SKM-1 treated with dmso at 0.1 percent for 144 hours (cell line): Measurements from ENCODE around the gene INTS6.
A peak's percentile ranks its signal among the peaks of the same experiment; 100 is the strongest.
"Not testable (repeated sequence)": the region's sequence is repeated elsewhere in the genome, so short reads cannot be mapped to it uniquely, and the experiment has no call there.

ENCODE experiments used
- DNase-seq: peaks from one replicate; lab custom pipeline; 2025; ENCODE audit not compliant: unreplicated experiment; lab: John Stamatoyannopoulos, UW

INTS6 gene

DNA sequence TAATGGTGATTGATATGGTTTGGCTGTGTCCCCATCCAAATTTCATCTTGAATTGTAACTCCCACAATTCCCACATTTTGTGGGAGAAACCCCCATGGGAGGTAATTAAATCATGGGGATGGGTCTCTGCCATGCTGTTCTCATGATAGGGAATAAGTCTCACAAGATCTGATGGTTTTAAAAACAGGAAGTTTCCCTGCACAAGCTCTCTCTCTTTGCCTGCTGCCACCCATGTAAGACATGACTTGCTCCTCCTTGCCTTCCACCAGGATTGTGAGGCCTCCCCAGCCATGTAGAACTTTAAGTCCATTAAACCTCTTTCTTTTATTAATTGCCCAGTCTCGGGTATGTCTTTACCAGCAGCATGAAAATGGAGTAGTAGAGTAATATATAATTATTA is 37.5 kb downstream of the INTS6 start:
- not testable (repeated sequence) for DNase-seq

DNA sequence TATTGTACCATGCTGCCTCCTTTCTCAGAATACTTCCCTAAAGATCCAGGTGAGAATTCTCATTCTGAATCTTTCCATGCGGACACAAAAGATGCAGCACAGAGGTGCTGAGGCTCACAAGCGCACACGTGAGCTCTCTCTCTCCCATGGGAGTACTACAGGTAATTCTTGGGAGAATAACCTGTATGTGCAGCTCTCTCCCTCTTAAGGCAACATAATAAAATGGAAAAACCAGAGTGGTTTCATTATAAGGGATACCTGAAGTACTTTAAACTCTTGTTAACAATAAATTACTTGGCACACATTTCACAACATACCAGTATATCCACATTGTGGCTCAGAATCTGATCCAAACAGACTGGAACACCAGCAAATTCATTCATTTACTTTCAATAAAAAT is 40.4 kb downstream of the INTS6 start:
- no peak for DNase-seq

DNA sequence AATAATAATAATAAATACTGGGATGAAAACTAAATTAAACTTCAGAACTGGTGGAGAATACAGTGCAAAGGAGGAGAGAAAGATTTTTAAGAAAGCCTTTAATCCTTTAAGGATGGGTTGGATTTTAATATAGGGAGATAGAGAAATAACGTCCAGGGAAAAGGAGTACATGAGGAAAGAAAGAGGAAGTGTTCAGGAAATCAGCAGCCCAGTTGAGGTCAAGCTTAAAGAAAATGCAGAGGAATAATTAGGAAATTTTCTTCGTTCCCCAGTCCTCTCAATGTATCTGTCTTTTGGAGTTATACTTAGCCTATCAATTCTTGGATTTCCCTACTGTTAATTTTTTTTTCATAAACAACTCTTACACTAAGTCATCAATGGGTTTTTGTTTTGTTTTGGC is 47.7 kb downstream of the INTS6 start:
- no peak for DNase-seq

DNA sequence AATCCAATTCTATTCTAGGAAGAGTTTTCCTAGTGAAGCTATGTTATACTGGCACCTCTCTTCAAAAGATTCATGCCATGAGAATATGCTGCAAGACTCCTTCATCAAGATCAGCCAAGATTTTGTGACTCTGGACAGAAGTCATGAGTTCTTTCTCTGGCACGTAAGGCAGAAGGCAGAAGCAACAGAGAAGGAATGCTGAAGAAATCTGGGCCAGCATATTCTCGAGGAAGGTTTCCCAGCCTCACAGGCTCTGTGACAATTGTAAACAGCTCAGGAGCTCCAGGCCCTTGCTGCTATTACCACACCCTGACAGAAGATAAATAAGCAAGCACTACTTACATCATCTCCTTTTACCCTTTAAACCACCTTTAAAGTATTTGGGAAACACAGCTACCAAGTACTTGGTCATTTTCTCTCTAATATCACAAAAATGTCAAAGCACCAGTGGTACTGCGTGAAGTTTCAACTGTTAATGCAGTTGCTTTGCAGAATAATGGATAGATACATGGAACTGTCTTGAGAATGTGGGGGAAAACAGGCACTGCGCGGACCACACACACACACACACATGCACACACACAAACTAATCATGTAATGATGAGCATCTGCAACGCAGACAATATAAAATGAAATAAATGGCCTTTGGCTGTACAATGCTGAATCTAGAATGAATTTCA is 55.4 kb downstream of the INTS6 start:
- no peak for DNase-seq

DNA sequence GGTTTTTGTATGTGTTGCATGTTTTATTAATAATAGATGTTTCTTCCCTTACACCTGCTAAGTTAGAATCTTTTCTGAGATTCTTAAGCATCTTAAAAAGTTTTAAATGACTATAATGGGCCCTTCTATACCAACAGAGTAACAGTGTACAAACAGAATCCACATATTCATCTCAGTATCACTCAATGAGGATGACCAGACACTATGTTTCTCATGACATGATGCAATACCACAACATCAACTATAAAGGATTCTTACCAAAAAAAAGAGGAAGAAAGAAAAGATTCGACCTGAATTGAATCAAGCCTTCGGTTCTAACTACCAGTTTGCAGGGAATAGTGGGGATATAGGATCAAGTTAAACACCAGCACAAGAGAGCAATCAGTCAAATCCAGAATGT is 56.5 kb downstream of the INTS6 start:
- DNase-seq: peak; percentile 61

DNA sequence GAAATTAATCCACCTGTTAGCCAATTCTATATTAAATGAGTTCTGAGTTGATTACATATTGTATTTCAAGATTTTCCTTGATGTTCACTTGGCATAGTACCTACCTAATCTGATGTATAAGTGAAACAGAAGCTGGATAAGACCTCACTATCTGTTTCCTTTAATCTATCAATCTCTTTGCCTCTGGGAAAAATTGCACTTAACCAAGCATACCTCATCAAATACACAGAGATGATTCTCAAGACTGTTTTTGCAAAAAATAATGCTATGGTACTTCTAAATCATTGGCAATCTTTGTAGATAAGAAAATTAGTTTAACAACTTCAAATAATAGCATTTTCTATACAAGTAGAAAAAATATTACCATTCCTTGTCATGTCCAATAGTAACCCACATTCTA is 58.1 kb downstream of the INTS6 start:
- no peak for DNase-seq

DNA sequence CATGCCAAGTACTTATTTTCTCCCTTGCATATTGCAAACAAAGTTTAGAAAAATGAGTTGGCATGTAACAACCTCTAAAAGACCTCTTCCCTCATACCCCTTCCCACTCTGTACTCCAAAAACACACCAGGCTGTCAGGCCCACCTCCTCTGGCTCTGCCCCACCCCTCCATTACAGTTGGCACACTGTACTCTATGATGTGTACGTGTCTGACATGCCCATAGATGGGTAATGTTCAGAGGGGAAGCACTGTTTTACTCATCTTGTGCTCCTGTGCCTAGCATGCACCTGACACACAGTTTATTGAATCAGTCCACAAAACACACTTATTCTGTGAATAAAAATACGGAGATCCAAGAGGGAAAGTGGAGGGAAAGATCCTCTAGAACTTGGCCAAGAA is 67.7 kb downstream of the INTS6 start:
- DNase-seq: no peak

DNA sequence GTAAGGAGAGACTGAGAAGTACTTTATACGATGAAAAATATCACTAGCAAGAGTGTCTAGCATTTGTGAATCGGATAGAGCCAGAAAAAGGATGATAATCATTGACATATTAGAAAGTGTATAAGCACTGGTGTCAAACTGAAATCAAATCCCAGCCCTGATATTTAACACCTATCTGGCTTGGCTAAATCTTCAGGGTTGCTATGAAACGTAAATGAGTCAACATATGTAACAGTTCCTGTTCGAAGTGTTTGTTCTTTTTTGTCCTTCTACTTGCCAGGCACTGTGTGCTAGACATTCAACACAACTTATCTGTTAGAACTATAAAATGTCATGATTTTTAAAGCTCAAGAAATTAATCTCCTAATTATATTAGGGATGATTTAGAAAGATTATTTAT is 72.6 kb downstream of the INTS6 start:
- DNase-seq: no peak

DNA sequence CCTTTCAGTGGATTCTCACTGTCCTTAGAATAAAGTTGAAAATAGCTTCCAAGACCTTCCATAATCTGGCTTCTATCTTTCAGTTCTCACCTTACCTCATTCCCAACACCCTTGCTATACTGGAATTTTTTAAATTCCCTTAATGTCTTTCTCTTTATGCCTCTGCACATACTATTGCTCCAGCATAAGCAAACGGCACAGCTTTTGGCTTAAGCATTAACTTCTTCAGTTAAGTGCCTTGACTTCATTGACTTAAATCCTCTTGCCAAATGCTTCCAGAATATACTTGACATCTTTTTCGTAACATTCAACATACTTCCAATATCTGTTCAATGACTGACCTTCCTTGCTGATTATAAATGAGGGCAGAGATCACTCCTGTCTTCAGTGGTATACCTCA is 79.4 kb downstream of the INTS6 start:
- DNase-seq: no peak

DNA sequence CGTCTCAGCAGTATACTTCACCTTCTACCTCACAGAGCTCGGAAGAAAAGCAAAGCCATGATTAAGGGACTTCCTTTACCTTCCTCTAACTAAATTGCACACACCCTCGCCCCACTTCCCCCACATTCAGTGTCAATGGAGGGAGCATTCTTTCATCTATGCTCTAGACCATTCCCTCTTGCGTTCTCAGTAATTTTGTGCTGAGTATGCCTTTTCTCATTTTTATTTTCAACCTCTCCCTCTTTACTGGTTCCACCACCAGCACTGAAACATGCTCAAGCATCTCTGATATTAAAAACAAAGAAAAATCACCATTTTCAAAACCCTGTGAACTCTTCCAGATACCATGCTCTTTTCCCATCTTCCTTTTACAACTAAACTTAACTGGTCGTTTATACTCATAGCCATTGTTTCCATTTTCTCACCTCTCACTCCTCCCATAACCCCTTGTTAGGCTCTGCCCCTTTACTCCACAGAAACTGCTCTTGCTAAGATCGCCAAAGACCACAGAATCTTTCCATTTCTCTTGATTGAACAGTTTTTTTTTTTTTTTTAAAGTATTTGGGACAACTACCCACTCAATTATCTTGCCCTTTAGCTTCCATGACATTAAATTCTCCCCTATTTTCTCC is 81.0 kb downstream of the INTS6 start:
- no peak for DNase-seq

DNA sequence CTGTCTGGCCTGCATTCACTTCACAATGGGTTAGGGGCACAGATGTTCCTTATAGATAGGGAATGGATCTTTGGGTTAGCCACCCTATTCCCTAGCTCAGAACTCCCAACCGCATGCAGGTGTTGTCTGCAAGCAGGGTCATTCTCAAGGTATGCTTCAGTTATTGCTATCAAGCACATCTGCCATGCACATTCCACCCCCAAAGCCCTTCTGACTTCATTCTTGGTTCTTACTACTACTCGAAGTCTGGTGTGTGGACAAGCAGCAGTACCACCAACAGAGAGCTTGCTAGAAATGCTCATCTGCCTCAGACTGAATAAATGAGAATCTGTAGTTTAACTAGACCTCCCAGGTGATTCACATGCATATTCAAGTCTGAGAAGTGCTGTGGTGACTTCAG is 82.0 kb downstream of the INTS6 start:
- DNase-seq: no peak

DNA sequence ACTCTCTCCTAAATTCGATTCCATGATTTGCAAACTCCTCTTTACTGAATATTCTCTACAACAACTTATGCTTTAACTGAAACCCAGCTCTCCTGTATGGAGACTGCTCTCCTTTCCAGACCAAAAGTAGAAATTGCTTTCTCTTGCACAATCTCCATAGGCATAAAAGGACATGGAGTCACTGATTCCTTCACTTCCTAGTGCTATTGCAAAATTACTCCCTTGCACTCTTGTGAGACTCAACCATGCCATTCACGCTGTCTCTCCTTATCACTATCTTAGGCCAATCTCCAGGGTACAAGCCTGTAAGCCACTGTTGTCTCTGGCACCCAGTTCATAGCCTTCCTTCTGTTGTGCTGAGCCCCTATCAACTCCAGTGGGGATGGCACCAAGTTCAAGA is 82.7 kb downstream of the INTS6 start:
- peak; percentile 33 for DNase-seq

DNA sequence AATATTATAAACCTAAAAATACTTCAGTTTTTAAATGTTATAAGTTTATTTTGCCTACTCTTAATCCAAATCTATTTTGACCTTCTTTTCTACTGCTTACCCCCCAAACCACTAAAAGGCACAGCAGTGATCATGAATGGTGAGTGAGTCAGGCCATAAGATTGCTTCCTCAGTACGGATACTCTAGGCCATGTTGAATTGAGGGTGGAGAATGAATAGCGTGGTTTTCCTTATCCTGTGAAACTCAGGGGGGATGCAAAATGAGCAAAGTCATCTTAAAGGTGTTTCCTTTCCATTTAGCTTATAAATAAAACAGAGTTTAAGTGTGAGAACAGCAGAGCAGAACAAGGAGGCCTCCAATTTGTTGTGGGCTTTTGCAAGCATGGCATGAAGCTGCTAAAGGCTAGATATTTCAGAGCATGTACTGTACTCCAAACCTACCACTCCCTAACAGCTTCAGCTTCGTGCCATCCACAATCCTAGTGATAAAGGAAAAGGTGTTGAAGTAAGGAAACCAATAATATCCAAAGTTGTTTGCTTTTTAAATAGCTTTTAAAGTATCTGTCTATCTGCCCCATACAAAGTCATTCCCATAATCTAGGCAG is 88.3 kb downstream of the INTS6 start:
- no peak for DNase-seq

DNA sequence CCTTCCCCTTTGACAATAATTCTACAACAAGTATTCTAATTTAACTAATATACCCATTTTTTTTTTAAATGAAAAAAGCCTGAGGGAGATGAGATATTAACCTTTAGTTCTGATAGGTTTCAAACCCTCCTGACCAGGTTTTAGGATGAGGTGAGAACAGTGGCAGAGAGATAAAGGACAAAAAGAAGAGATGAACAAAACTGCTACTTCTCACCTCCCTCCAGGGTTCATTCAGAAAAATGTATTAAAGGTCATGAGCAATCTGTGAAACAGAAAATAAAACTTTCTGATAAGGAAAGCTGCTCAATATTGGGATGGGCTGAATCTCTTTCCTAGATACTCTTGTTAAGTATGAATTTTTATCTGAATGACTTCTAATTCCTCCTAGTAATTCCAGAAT is 89.2 kb downstream of the INTS6 start:
- DNase-seq: no peak

DNA sequence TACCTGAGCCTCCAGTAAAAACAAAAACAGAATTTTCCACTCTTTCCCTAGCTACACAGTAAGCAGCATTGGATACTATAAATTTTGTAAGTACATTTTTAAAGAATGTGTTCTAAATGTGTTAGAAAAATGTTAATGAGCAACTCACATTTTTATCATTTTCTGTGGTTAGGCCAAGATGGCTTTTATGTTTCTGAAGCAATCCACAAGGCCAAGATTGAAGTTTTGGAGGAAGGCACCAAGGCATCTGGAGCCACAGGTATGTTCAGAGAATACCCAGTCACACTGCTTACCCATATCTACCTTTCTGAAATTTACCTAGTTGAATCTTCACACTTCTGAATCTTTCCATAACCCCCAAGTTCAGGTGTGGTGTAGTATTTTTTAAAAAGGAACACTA is 91.7 kb downstream of the INTS6 start:
- no peak for DNase-seq

DNA sequence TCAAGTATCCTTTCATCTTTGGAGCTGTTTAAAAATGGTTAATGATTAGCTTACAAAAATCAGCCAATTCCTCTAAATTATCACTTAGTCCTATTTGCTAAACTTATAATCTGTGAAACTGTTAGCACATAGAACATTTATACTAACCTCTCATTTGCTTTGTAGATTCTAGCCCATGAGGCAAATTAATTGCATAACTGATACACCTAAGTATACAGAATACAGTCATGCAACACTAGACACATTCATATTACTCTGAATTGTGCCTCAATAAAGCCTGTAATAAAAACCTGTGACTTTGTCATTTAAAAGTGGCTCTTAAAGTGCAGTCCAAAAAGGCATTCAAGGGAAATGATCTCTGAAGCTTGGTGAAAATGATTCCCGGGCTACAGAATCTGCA is 92.3 kb downstream of the INTS6 start:
- no peak for DNase-seq

DNA sequence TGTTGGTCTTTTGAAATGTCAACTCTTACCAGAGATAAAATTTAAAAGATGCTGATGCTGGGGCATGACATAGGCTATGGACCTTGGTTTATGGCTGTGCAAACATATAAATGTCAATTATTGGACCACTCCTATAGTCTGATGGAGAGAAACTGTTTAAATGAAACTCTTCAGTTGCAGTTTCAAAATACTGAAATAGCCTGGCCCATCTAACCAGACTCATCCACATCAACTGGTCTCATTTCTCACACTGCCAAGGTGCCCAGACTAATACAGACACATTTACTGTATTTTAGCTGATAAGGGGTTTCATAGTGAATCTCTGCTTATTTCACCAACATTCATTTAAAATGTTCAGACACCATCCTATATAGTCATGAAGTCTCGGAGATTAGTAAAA is 93.5 kb downstream of the INTS6 start:
- no peak for DNase-seq

DNA sequence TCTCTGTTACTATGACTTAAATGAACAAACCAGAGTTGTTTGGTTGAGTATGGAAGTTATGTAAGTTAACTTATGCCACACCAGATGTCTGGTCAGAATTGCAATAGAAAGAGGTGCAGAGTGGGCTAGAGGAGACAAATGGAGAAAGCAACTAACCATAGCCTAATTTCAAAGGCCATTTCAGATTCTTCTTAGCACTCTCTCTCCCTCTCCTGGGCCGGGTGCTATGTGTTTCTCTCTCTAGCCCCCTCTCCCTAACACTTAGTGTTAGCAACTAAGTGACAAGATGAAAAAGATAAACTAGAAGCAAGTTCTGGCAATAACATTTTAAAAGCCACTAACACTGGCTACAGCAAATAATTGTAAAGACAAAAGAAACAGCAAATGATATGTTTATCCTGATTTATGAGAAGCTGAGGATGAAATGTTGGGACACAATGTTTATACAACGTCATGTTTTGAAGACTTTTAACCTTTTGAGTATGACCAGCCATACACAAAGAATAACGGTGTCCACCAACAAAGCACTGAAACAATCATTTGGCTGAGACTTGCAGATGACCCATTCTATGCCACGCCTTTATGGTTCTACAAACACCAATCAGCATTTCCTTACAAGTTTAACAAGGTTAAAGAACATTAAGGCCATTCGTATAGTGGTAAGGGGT is 94.8 kb downstream of the INTS6 start:
- DNase-seq: no peak

DNA sequence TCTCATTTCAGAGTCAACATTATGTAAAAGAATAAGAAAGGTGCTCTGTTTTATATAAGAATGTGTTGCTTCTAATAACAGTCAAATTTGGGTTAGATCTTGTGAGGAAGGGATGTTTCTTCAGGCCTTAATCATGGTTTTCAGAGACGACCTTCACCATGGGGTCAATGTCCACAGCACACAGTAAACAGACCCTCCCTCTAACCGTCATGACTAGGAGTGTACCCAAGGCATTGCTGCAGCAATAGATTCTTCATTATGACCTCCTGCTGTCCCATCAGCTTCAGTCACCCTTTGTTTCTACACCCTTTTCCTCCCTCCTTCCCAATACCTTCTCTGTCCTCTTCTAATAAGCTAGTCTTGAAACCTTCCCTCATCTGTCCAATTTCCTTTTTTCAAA is 97.6 kb downstream of the INTS6 start:
- no peak for DNase-seq

DNA sequence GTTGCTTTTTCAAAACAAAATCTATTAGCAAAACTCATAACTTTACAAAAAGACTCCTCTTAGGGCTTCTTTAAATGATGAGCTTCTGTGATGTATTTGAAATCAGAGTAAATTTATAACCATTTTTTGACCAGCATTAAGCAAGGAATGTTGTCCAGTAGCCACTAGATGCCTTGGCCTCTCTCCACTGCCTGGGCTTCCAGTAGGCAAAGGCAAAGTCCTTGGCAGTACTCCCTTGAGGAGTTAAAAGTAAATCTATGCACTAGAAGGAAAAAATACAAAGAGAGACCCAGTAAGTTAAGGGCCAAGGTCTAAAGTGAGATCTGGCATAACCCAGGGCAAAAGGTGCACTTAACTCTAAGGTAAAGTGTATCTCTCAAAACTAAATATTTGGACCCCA is 103.8 kb downstream of the INTS6 start:
- no peak for DNase-seq

DNA sequence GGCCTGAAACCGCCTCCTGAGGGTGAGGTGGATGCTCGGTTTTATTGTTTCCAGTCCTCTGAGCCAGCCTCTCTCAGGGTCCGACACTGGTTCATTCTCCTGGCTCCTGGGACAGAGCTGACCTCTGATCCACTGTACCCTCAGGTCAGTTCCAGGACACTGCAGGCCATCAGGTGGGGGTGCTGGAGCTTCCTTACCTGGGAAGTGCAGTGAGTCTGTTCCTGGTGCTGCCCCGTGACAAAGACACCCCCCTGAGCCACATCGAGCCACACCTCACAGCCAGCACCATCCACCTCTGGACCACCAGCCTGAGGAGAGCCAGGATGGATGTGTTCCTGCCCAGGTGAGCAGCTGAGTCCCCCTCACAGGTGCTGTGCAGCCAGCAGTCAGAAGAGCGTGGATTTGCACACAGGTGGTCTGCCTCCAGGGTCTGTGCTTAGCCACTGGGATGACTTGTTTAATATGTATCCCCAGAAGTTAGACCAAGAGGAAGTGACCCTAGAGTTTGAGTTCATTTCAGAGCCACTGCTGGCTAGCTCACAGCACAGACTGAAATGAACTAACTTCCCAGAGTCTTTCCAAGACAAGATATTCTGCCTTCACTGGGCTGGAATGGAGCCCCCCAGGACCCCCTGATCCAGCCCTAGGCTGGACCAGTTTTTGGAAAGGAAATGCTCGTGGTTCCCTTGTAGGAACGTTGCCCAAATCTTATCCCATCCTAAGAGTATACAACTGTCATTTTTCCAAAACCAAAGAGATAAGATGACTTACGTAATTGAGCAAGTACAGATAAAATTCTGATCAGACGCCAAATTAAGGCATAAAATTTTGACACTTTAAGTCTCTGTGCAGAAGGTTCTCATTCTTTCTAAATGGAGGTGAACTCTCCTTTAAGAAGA is 104.5 kb downstream of the INTS6 start:
- no peak for DNase-seq
